ENCODE data around the gene NRXN3. TPM values are rescaled to one million over a fixed set of nuclear protein-coding genes. Genes with fewer than 3 reads are reported as not detected.
A peak's percentile ranks its signal among the peaks of the same experiment; 100 is the strongest.

Gene NRXN3
- polyA plus RNA-seq, 1 donor (not counting 4 experiments of a cell fraction or from before 2014, with no cell fraction given), result 0.89 TPM

- H3K9me3 ChIP-seq (ENCODE audit: control insufficient read depth, low read depth, low read length), result no peaks in the 10 kb centered on the region
Observed at GRCh38 chr14:78697341-78697740, 527.2 kb downstream of the NRXN3 start.

GRCh38 chr14:78698991-78699390 lies 528.8 kb downstream of the NRXN3 start:
- dilution Hi-C loops (cut with MboI; ENCODE audit: extremely low pct_ligation_motif_present, low sequenced_read_pairs), result no loop called here
- H3K27me3 ChIP-seq (ENCODE audit: control insufficient read depth, extremely low read depth, insufficient read depth, low read length), result no peaks in the 10 kb centered on the region

More at GRCh38 chr14:78697341-78697740, 527.2 kb downstream of the NRXN3 start:
- Histone ChIP-seq H2AFZ (ENCODE audit: control insufficient read depth, low read length) (no peak overlapping the region), H3K79me2 (ENCODE audit: control insufficient read depth, insufficient read depth, low read length) (no peaks in the 10 kb centered on the region), H3K9ac (ENCODE audit: control insufficient read depth, extremely low read depth, insufficient read depth, low read length) (no peak overlapping the region), H3K27me3 (ENCODE audit: control insufficient read depth, extremely low read depth, insufficient read depth, low read length) (no peaks in the 10 kb centered on the region), H3K27ac (ENCODE audit: control insufficient read depth, insufficient read depth, low read length) (no peak overlapping the region), H3K4me2 (ENCODE audit: control insufficient read depth, extremely low read depth, insufficient read depth, low read depth, low read length) (no peak overlapping the region), H3K4me3 (ENCODE audit: control insufficient read depth in 2 of 3, extremely low read depth in 1 of 3, insufficient read depth in 2 of 3, low read depth in 1 of 3, low read length in 3 of 3) (no peak overlapping the region), H3K9me1 (ENCODE audit: control insufficient read depth, extremely low read depth, insufficient read depth, low read length) (no peaks in the 10 kb centered on the region), H3K4me1 (ENCODE audit: control insufficient read depth, extremely low read depth, insufficient read depth, low read length) (no peaks in the 10 kb centered on the region), H3K36me3 (ENCODE audit: control insufficient read depth in 2 of 2, extremely low read depth in 1 of 2, insufficient read depth in 2 of 2, low read length in 2 of 2) (no peaks in the 10 kb centered on the region), H4K20me1 (ENCODE audit: control insufficient read depth, extremely low read depth, insufficient read depth, low read length) (no peaks in the 10 kb centered on the region)
- dilution Hi-C loops (cut with MboI; ENCODE audit: extremely low pct_ligation_motif_present, low sequenced_read_pairs), result no loop called here
- DNase-seq (ENCODE audit: low read depth, low spot score) (no peak), FAIRE-seq (no peak)
- TF ChIP-seq CTCF (optimal IDR thresholded peaks at IDR 0.05 in 1 of 3, IDR thresholded peaks at IDR 0.05 in 1 of 3, conservative IDR thresholded peaks at IDR 0.05 in 1 of 3; ENCODE audit: extremely low read depth in 1 of 3, insufficient read depth in 2 of 3, low read length in 3 of 3), result peak in 2 of 3 experiments; percentile 34 to 44
- TF ChIP-seq EZH2 (IDR thresholded peaks at IDR 0.05; ENCODE audit: low read length), result no peak

More at GRCh38 chr14:78698991-78699390, 528.8 kb downstream of the NRXN3 start:
- H3K4me2 ChIP-seq (ENCODE audit: control insufficient read depth, extremely low read depth, insufficient read depth, low read depth, low read length), result no peak overlapping the region
- no peaks in the 10 kb centered on the region for H4K20me1 ChIP-seq (ENCODE audit: control insufficient read depth, extremely low read depth, insufficient read depth, low read length)
- no peaks in the 10 kb centered on the region for H3K4me1 ChIP-seq (ENCODE audit: control insufficient read depth, extremely low read depth, insufficient read depth, low read length)
- H3K4me3 ChIP-seq (ENCODE audit: control insufficient read depth in 2 of 3, extremely low read depth in 1 of 3, insufficient read depth in 2 of 3, low read depth in 1 of 3, low read length in 3 of 3), result no peak overlapping the region
- TF ChIP-seq EZH2 (IDR thresholded peaks at IDR 0.05; ENCODE audit: low read length), result no peak
- TF ChIP-seq CTCF (optimal IDR thresholded peaks at IDR 0.05 in 1 of 3, IDR thresholded peaks at IDR 0.05 in 1 of 3, conservative IDR thresholded peaks at IDR 0.05 in 1 of 3; ENCODE audit: extremely low read depth in 1 of 3, insufficient read depth in 2 of 3, low read length in 3 of 3), result no peak
- no peaks in the 10 kb centered on the region for H3K9me1 ChIP-seq (ENCODE audit: control insufficient read depth, extremely low read depth, insufficient read depth, low read length)
- H3K79me2 ChIP-seq (ENCODE audit: control insufficient read depth, insufficient read depth, low read length), result no peaks in the 10 kb centered on the region
- DNase-seq (ENCODE audit: low read depth, low spot score), result no peak
- no peaks in the 10 kb centered on the region for H3K36me3 ChIP-seq (ENCODE audit: control insufficient read depth in 2 of 2, extremely low read depth in 1 of 2, insufficient read depth in 2 of 2, low read length in 2 of 2)
- no peaks in the 10 kb centered on the region for H3K9me3 ChIP-seq (ENCODE audit: control insufficient read depth, low read depth, low read length)
- no peak for FAIRE-seq
- H3K9ac ChIP-seq (ENCODE audit: control insufficient read depth, extremely low read depth, insufficient read depth, low read length), result no peak overlapping the region
- no peak overlapping the region for H3K27ac ChIP-seq (ENCODE audit: control insufficient read depth, insufficient read depth, low read length)
- no peak overlapping the region for H2AFZ ChIP-seq (ENCODE audit: control insufficient read depth, low read length)
